HT1080 (cell line): Measurements from ENCODE around the gene GTF2H2. TPM values are rescaled to one million over a fixed set of nuclear protein-coding genes. Genes with fewer than 3 reads are reported as not detected.
"Not testable (repeated sequence)": the region's sequence is repeated elsewhere in the genome, so short reads cannot be mapped to it uniquely, and the experiment has no call there.

Experiments used
- DNase-seq: peaks from one replicate; pipeline ENCODE4 v3.0.0-alpha.2; 2015; ENCODE audit warnings: low read depth
- polyA plus RNA-seq, 2 experiments: library from polyadenylated mRNA; depleted of rRNA; stranded (reverse); fragments of >200 nt; gene quantifications; 2 replicates each; pipeline ENCODE4 v1.2.3, GENCODE V29; 2015
- total RNA-seq: library from RNA; depleted of rRNA; stranded (reverse); fragments of >200 nt; shearing (Covaris generic); gene quantifications from 2 replicates; pipeline ENCODE4 v1.2.3, GENCODE V29; 2014; rRNA removed

Gene GTF2H2
- 67.4 and 83.4 TPM in 2 replicates for total RNA-seq
- 64.2 and 66.0 TPM in 2 replicates for polyA plus RNA-seq (2015; cell fraction: cytosol; rRNA removed)
- 99.4 and 101 TPM in 2 replicates for polyA plus RNA-seq (2015; cell fraction: nucleus; rRNA removed)

- not testable (repeated sequence) for DNase-seq
Measured at GRCh38 chr5:71067262-71067928, at the start of gene GTF2H2. Gene GTF2H2, minus strand, starts transcription at chr5:71067676. Its CDS starts 4,913 bp downstream, at chr5:71062763.

- DNase-seq = not testable (repeated sequence)
Measured at GRCh38 chr5:71109730-71110275, 42.3 kb upstream of the GTF2H2 start.

- not testable (repeated sequence) for DNase-seq
Measured at GRCh38 chr5:71099996-71100395, 32.5 kb upstream of the GTF2H2 start.

- not testable (repeated sequence) for DNase-seq
Measured at GRCh38 chr5:71097930-71098203, 30.4 kb upstream of the GTF2H2 start.

GRCh38 chr5:71097173-71097929, 29.9 kb upstream of the GTF2H2 start:
- not testable (repeated sequence) for DNase-seq

GRCh38 chr5:71089773-71090172, 22.3 kb upstream of the GTF2H2 start:
- DNase-seq = not testable (repeated sequence)

GRCh38 chr5:71088754-71089153, 21.3 kb upstream of the GTF2H2 start:
- DNase-seq = not testable (repeated sequence)

- DNase-seq = not testable (repeated sequence)
Measured at GRCh38 chr5:71086145-71086544, 18.7 kb upstream of the GTF2H2 start.

- not testable (repeated sequence) for DNase-seq
Measured at GRCh38 chr5:71084280-71085063, 17.0 kb upstream of the GTF2H2 start.

- not testable (repeated sequence) for DNase-seq
Measured at GRCh38 chr5:71082898-71083297, 15.4 kb upstream of the GTF2H2 start.

GRCh38 chr5:71082340-71082739, 14.9 kb upstream of the GTF2H2 start:
- DNase-seq = not testable (repeated sequence)

GRCh38 chr5:71061322-71061721, 6.2 kb downstream of the GTF2H2 start:
- not testable (repeated sequence) for DNase-seq

- not testable (repeated sequence) for DNase-seq
Measured at GRCh38 chr5:71059426-71059825, 8.1 kb downstream of the GTF2H2 start.

- not testable (repeated sequence) for DNase-seq
Measured at GRCh38 chr5:71044808-71045207, 22.7 kb downstream of the GTF2H2 start.

- DNase-seq = not testable (repeated sequence)
Measured at GRCh38 chr5:71044128-71044527, 23.3 kb downstream of the GTF2H2 start.

- not testable (repeated sequence) for DNase-seq
Measured at GRCh38 chr5:71031046-71031776, 36.3 kb downstream of the GTF2H2 start.

GRCh38 chr5:71025289-71025953, 42.1 kb downstream of the GTF2H2 start, which contains the start of gene NAIP:
Gene NAIP, minus strand, starts transcription at chr5:71025339. Its CDS starts 12,424 bp downstream, at chr5:71012915.
- not testable (repeated sequence) for DNase-seq

- DNase-seq = not testable (repeated sequence)
Measured at GRCh38 chr5:71020643-71021042, 46.8 kb downstream of the GTF2H2 start.

GRCh38 chr5:71018376-71019005, 49.0 kb downstream of the GTF2H2 start:
- DNase-seq = not testable (repeated sequence)
